ENCODE results near the gene CYP26B1. TPM values are rescaled to one million over a fixed set of nuclear protein-coding genes. Genes with fewer than 3 reads are reported as not detected.
"Not testable (repeated sequence)": the region's sequence is repeated elsewhere in the genome, so short reads cannot be mapped to it uniquely, and the experiment has no call there.

The CYP26B1 gene
- total RNA-seq, 3 donors from 2014 or later = 0.16 TPM; not detected in 2

DNA sequence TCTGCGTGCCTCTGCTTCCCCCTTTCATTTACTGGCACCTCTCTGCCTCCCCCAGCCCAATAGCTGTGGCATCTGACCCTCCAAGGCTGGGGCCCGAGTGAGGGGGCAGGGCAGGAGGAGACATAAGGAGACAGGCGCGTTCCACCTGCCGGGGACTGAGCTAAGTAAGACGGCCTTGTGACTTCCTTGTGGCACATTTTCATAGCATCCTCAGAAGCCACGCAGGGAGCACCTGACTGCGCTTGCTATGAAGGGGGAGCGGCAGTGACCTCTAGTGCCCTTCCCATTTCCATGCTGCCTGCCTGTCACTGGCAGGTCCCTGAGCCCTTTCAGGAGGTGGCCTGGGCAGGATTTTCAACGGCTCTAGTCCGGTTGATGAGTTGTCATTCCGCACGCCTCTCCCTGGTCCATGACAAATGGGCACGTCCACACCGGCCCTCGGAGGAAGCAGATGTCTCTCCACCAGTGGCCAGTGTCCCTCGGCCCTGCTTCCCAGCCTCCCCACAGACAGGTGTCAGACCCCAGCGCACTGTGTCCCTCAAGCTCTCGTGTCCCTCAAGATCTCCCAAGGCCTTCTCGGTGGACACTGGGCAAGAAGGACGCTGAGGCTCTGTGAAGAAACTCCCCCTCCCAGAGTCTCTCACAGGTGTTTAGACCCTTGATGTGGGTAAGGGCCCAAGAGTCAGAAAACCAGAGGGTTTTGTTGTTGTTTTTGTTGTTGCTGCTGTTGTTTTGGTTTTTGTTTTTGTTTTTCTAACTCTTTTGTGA is 42.7 kb downstream of the CYP26B1 start:
- ATAC-seq (no peak), DNase-seq (no peak)
- no peak overlapping the region for H3K4me3 Mint-ChIP-seq
- peaks cover 6% of the 10 kb centered on the region for H3K27me3 Mint-ChIP-seq (ENCODE audit: low read depth)
- H3K9me3 Mint-ChIP-seq = no peaks in the 10 kb centered on the region
- H3K4me1 Mint-ChIP-seq (ENCODE audit: low read depth) = no peaks in the 10 kb centered on the region
- H3K36me3 Mint-ChIP-seq (ENCODE audit: insufficient read depth) = no peaks in the 10 kb centered on the region

DNA sequence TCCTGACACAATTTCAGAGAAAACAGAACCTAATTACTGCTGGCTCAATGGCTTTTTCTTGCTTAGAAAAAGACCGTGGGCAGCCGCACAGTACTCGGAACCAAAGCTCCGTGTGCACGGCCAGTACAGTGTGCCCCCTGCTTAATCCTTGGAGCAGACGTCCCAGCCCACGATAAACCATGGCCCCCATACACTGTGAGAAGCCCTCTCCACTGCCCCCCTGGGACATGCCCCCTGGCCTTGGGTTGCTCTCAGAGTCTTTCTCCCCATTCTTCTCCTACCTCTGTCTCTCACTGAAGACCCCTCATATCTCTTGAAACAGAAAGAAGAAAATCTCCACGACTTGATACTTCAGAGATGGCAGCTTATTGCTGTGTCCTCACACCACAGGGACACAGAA is 44.0 kb downstream of the CYP26B1 start:
- no peak for ATAC-seq
- no peaks in the 10 kb centered on the region for H3K9me3 Mint-ChIP-seq
- H3K27me3 Mint-ChIP-seq (ENCODE audit: low read depth) = peaks cover 4% of the 10 kb centered on the region
- no peak overlapping the region for H3K4me3 Mint-ChIP-seq
- no peak for DNase-seq
- no peaks in the 10 kb centered on the region for H3K4me1 Mint-ChIP-seq (ENCODE audit: low read depth)
- no peaks in the 10 kb centered on the region for H3K36me3 Mint-ChIP-seq (ENCODE audit: insufficient read depth)

DNA sequence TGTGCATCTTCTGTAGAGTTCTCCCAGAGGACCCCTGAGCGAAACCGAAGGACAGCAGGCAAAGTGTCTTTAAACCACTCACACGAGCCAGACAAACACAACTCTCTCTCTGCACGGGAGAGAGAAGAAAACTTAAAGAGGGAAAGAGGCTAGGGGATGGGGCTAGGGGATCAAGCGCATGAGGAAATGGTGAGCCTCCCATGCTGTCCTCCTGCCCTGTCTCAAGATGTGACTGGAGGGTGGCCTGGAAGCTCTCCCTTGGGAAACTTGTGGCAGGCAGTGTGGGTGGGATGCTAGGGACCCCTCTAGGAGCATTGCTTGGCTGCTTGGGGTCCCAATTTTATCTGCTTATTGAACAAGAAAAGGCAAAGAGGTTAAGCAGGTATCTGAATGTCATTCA is 44.5 kb downstream of the CYP26B1 start:
- no peak for ATAC-seq
- H3K9me3 Mint-ChIP-seq = no peaks in the 10 kb centered on the region
- H3K4me1 Mint-ChIP-seq (ENCODE audit: low read depth) = no peaks in the 10 kb centered on the region
- H3K36me3 Mint-ChIP-seq (ENCODE audit: insufficient read depth) = no peaks in the 10 kb centered on the region
- no peak for DNase-seq
- peaks cover 4% of the 10 kb centered on the region for H3K27me3 Mint-ChIP-seq (ENCODE audit: low read depth)
- no peak overlapping the region for H3K4me3 Mint-ChIP-seq

DNA sequence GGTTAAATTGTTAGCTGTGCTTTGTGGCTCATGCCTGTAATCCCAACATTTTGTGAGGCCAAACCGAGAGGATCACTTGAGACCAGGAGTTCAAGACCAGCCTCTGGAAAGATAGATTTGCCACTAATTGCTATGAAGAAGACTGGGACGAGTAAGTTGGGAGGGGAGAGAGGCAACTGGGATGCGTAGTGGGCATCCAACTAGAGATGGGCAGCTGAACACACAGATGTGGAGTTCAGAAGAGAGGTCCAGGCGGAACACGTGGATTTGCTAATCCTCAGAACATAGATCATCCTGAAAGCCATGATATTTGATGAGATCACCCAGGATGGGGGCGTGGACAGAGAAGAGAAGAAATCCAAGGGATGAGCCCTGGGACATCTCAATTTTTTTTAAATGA is 48.7 kb downstream of the CYP26B1 start:
- Mint-ChIP-seq H3K4me3 (no peak overlapping the region), H3K4me1 (ENCODE audit: low read depth) (no peaks in the 10 kb centered on the region), H3K36me3 (ENCODE audit: insufficient read depth) (no peaks in the 10 kb centered on the region), H3K27me3 (ENCODE audit: low read depth) (peaks cover 4% of the 10 kb centered on the region), H3K9me3 (no peaks in the 10 kb centered on the region)
- DNase-seq (no peak), ATAC-seq (no peak)

DNA sequence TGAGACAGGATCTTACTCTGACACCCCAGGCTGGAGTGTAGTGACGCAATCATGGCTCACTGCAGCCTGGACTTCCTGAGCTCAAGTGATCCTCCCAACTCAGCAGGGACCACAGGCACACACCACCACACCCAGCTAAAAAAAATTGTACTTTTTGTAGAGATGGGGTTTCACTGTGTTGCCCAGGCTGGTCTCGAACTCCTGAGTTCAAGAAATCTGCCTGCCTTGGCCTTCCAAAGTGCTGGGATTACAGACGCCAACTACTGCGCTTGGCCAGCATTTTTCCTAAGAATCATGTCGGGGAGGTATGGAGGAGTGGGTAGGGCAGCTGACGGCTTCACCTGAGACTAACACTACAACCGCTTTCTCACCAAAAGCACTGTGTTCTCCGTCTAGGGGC is 50.4 kb downstream of the CYP26B1 start:
- Mint-ChIP-seq H3K36me3 (ENCODE audit: insufficient read depth) (no peaks in the 10 kb centered on the region), H3K4me1 (ENCODE audit: low read depth) (no peaks in the 10 kb centered on the region), H3K27me3 (ENCODE audit: low read depth) (peaks cover 4% of the 10 kb centered on the region), H3K9me3 (no peaks in the 10 kb centered on the region), H3K4me3 (no peak overlapping the region)
- ATAC-seq (no peak), DNase-seq (no peak)

DNA sequence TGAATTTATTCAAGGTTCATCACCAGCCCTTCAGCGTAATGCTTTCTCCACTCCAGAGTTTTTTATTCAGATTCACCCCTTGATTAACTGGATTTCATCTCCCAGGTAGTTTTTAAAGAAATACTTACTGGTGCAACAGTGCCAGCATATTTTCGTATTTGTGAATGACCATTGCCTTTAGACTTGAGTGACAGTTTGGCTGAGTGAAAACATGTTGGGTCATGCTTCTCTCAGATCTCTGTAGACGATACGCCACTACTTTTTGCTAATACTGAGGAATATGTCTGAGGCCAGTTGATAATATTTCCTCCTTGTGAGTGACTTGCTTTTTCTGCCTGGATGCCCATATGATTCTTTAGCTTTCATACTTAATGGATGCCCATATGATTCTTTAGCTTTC is 51.5 kb downstream of the CYP26B1 start:
- no peaks in the 10 kb centered on the region for H3K9me3 Mint-ChIP-seq
- ATAC-seq (no peak), DNase-seq (no peak)
- H3K4me3 Mint-ChIP-seq = no peak overlapping the region
- H3K36me3 Mint-ChIP-seq (ENCODE audit: insufficient read depth) = no peaks in the 10 kb centered on the region
- no peaks in the 10 kb centered on the region for H3K4me1 Mint-ChIP-seq (ENCODE audit: low read depth)
- H3K27me3 Mint-ChIP-seq (ENCODE audit: low read depth) = no peaks in the 10 kb centered on the region

DNA sequence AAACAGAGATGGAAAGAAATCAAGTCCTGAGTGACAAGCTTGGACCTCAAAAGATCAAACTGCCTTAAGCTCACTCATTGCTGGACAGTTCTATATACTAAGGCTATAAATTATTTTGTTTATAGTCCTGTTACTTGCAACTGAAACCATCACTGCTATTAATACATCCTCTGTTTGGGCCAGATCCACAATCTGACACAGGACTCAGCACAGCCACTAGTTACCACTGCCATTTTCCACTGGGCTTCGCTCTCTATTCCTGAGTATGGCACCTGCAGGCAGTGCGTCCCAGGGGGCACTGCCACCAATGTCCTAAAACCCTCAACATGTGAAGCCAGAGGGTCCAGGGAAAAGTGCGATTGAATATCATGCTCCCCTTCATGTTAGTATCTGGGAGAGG is 52.3 kb downstream of the CYP26B1 start:
- DNase-seq (no peak), ATAC-seq (no peak)
- Mint-ChIP-seq H3K36me3 (ENCODE audit: insufficient read depth) (no peaks in the 10 kb centered on the region), H3K27me3 (ENCODE audit: low read depth) (no peaks in the 10 kb centered on the region), H3K9me3 (no peaks in the 10 kb centered on the region), H3K4me3 (no peak overlapping the region), H3K4me1 (ENCODE audit: low read depth) (no peaks in the 10 kb centered on the region)

DNA sequence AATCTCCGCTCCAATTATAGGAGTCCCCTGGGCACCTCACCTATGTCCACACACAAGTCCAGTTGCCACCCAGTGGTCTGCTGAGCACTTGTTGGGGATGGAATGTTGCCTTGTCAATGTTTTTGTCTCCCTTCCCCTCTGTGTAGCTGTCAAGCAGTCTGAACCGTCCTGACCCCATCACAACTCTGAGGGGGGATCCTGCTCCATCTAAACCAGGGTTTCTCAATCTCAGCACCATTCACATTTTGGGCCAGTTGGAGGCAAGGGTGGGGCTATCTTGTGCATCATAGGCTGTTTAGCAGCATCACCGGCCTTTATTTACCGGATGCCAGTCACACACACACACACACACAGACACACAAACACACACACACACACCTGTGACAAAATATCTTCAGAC is 53.0 kb downstream of the CYP26B1 start:
- DNase-seq (no peak), ATAC-seq (no peak)
- Mint-ChIP-seq H3K4me3 (no peak overlapping the region), H3K9me3 (no peaks in the 10 kb centered on the region), H3K27me3 (ENCODE audit: low read depth) (no peaks in the 10 kb centered on the region), H3K4me1 (ENCODE audit: low read depth) (no peaks in the 10 kb centered on the region), H3K36me3 (ENCODE audit: insufficient read depth) (no peaks in the 10 kb centered on the region)

DNA sequence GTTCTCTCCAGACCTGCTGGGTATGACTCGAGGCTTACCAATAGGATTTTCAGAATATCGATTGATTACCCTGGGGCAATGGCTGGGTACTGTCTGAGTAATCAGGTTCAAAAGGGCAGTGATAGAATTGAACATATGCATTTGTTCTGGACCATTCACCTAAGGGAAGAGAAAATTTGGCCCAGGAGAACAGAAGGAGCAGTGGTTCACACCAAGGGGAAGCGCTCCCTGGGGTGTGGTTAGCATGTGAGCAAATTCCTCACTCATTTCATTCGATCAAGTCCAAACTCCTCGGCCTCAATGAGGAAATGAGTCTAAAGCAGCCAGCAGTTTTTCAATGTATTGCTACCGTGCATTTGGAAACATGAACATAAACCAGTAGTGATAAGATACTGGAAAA is 55.6 kb downstream of the CYP26B1 start:
- H3K36me3 Mint-ChIP-seq (ENCODE audit: insufficient read depth) = no peaks in the 10 kb centered on the region
- no peaks in the 10 kb centered on the region for H3K27me3 Mint-ChIP-seq (ENCODE audit: low read depth)
- DNase-seq (no peak), ATAC-seq (no peak)
- no peaks in the 10 kb centered on the region for H3K4me1 Mint-ChIP-seq (ENCODE audit: low read depth)
- no peaks in the 10 kb centered on the region for H3K9me3 Mint-ChIP-seq
- no peak overlapping the region for H3K4me3 Mint-ChIP-seq

DNA sequence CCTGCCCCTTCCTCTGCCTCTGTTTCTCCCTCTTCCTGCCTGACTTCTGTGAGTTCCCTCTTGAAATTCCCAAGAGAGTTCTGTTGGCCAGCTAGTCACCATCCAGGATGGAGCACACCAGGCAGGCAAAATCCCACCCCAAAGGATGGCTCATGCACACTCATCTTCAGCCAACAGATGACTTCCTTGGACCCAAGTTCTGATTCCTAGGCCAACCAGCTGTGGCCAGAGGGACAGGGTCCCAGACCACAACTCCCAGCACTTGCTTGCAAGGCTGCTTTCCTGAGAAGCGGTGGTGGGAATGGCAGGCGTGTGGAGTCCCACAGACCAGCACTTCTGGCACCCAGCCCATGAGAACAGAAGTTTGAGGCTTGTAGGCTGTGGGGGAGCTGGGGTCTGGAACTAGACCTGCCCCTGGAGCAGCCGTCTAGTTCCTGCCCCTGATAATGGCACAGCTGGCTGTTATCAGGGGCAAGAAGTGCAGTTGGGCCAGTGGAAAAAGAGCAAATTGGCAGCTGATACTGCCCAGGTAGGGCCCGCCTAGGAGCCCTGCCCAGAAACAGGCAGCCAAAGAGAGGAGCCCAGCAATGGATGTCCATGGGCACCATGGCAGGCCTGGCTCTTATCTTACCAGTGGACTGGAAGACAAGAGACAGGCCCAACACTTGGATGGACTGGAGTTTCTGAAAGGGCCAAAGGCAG is 56.7 kb downstream of the CYP26B1 start:
- DNase-seq (no peak), ATAC-seq (no peak)
- Mint-ChIP-seq H3K4me1 (ENCODE audit: low read depth) (no peaks in the 10 kb centered on the region), H3K36me3 (ENCODE audit: insufficient read depth) (no peaks in the 10 kb centered on the region), H3K4me3 (no peak overlapping the region), H3K27me3 (ENCODE audit: low read depth) (no peaks in the 10 kb centered on the region), H3K9me3 (no peaks in the 10 kb centered on the region)

DNA sequence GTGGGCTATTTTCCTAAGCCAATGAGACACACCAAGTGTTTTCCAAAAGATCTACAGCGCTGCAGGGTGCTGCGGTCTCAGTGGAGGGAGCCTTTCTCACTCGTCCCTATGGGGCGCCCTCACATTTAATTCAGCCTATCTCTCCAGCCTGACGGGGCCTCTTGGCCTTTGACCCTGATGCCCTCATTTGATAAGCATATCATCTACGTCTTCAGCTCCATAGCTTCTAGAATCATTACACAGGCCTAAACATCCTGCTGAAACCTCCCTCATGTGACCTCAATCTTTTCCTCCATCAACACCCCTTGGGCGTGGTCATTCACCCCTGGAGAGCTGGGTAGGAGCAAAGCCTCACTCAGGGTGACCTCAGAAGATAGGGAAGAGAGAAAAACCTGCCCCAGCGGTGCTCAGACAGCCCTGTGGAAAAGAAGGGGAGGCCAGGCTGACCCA is 57.4 kb downstream of the CYP26B1 start:
- ATAC-seq (no peak), DNase-seq (no peak)
- Mint-ChIP-seq H3K9me3 (no peaks in the 10 kb centered on the region), H3K27me3 (ENCODE audit: low read depth) (no peaks in the 10 kb centered on the region), H3K4me3 (no peak overlapping the region), H3K4me1 (ENCODE audit: low read depth) (no peaks in the 10 kb centered on the region), H3K36me3 (ENCODE audit: insufficient read depth) (no peaks in the 10 kb centered on the region)

DNA sequence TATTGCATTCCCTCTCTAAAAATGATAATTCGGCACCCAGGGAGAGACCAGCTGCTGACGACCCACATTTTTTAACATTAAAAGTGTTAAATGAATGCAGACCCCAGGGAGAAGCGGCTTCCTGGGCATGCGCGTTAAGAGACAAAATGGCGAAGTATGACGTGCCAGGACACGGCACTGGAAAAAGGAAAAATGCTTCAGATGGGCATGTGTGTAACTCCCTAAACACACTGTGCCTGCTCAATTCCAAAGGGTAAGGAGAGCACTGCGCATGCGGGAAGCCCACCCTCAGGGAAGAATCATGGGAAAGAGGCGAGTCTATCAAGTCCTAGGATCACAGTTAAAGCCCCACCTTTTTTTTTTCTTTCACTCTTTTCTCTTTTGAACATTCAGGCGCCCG is 58.1 kb downstream of the CYP26B1 start:
- Mint-ChIP-seq H3K4me3 (no peak overlapping the region), H3K27me3 (ENCODE audit: low read depth) (no peaks in the 10 kb centered on the region), H3K9me3 (no peaks in the 10 kb centered on the region), H3K36me3 (ENCODE audit: insufficient read depth) (no peaks in the 10 kb centered on the region), H3K4me1 (ENCODE audit: low read depth) (no peaks in the 10 kb centered on the region)
- ATAC-seq (no peak), DNase-seq (no peak)

DNA sequence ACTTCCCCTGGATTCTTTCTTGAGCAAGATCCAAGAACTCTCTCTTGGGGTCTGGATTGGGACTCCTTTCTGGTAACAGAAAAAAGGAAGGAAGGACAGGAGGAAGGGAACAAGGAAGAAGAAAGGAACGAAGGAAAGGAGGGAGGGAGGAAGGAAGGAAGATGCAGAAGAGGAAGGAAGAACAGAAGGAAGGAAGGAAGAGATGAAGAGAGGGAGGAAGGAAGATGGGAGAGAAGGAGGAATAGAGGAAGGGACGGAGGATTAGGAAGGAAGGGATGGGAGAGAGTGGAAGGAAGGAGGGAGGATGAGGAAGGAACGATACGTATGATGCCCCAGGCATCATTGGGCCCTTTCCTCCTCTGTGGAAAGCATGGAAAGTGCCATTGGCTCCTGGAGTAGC is 58.6 kb downstream of the CYP26B1 start:
- Mint-ChIP-seq H3K4me1 (ENCODE audit: low read depth) (no peaks in the 10 kb centered on the region), H3K4me3 (no peak overlapping the region), H3K36me3 (ENCODE audit: insufficient read depth) (no peaks in the 10 kb centered on the region), H3K9me3 (no peaks in the 10 kb centered on the region), H3K27me3 (ENCODE audit: low read depth) (no peaks in the 10 kb centered on the region)
- ATAC-seq = no peak
- no peak for DNase-seq

DNA sequence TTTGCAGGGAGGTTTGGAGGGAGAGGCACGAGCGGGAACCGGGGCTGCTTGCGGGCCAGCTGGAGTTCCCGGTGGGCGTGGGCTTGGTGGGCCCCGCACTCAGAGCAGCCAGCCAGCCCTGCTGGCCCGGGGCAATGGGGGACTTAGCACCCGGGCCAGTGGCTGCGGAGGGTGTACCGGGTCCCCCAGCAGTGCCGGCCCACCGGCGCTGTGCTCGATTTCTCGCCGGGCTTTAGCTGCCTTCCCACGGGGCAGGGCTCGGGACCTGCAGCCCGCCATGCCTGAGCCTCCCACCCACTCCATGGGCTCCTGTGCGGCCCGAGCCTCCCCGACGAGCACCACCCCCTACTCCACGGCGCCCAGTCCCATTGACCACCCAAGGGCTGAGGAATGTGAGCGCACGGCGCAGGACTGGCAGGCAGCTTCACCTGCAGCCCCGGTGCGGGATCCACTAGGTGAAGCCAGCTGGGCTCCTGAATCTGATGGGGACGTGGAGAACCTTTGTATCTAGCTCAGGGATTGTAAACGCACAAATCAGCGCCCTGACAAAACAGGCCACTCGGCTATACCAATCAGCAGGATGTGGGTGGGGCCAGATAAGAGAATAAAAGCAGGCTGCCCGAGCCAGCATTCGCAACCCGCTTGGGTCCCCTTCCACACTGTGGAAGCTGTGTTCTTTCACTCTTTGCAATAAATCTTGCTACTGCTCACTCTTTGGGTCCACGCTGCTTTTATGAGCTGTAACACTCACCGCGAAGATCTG is 60.6 kb downstream of the CYP26B1 start:
- H3K9me3 Mint-ChIP-seq; H3K36me3 Mint-ChIP-seq (ENCODE audit: insufficient read depth); H3K27me3 Mint-ChIP-seq (ENCODE audit: low read depth); H3K4me1 Mint-ChIP-seq (ENCODE audit: low read depth); DNase-seq; ATAC-seq; H3K4me3 Mint-ChIP-seq: not testable (repeated sequence)

DNA sequence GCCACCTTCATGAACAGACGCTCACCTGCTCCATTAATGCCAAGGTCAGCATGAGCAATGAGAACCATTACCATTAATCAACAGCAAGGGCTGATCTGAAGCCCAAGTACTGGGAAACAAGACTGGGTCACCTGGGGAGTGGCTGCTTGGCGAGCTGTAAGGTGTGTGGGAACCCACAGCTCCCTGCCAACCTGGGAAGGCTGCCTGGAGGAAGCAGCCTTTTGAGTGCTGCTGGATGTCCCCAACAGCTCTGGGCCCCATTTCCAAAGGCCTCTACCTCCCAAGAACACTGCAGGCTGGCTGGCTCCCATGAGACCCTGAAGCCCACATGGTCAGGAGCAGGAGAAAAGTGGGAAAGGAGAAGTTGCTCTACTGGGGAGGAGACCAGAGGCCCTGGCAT is 62.1 kb downstream of the CYP26B1 start:
- H3K36me3 Mint-ChIP-seq (ENCODE audit: insufficient read depth) = no peaks in the 10 kb centered on the region
- H3K4me1 Mint-ChIP-seq (ENCODE audit: low read depth) = no peaks in the 10 kb centered on the region
- no peak overlapping the region for H3K4me3 Mint-ChIP-seq
- ATAC-seq (no peak), DNase-seq (no peak)
- H3K9me3 Mint-ChIP-seq = no peaks in the 10 kb centered on the region
- no peaks in the 10 kb centered on the region for H3K27me3 Mint-ChIP-seq (ENCODE audit: low read depth)
